NCI-H146 treated with DMSO at 0.1 percent for 48 hours (cell line): Measurements from ENCODE around the gene C1QC.
A peak's percentile ranks its signal among the peaks of the same experiment; 100 is the strongest.

Experiments used
- DNase-seq: peaks from one replicate; lab custom pipeline; 2025; ENCODE audit not compliant: unreplicated experiment; lab: John Stamatoyannopoulos, UW

Gene C1QC

GRCh38 chr1:22643381-22643780, at the start of gene C1QC:
C1QC (plus strand) TSS chr1:22643633; CDS start chr1:22644024, 391 bp downstream.
- DNase-seq: no peak

- DNase-seq: no peak
These were observed 49.0 kb upstream of the C1QC start for GRCh38 chr1:22594396-22594795.

GRCh38 chr1:22595108-22595507, 48.3 kb upstream of the C1QC start:
- DNase-seq: no peak

GRCh38 chr1:22597301-22597965, 46.0 kb upstream of the C1QC start:
- no peak for DNase-seq

- DNase-seq: no peak
These were observed 45.4 kb upstream of the C1QC start for GRCh38 chr1:22597996-22598395.

- no peak for DNase-seq
These were observed 44.7 kb upstream of the C1QC start for GRCh38 chr1:22598736-22599135.

GRCh38 chr1:22600071-22600816, 43.2 kb upstream of the C1QC start:
- DNase-seq: peak; percentile 22

GRCh38 chr1:22600817-22601605, 42.4 kb upstream of the C1QC start:
- DNase-seq: no peak

GRCh38 chr1:22601610-22602009, 41.8 kb upstream of the C1QC start:
- DNase-seq: no peak

GRCh38 chr1:22602060-22602740, 41.2 kb upstream of the C1QC start:
- DNase-seq: no peak

GRCh38 chr1:22606161-22606560, 37.3 kb upstream of the C1QC start:
- DNase-seq: no peak

- DNase-seq: no peak
These were observed 36.3 kb upstream of the C1QC start for GRCh38 chr1:22607154-22607553.

GRCh38 chr1:22608361-22608760, 35.1 kb upstream of the C1QC start:
- no peak for DNase-seq

GRCh38 chr1:22609291-22609690, 34.1 kb upstream of the C1QC start:
- DNase-seq: peak; percentile 26

GRCh38 chr1:22611530-22611947, 31.9 kb upstream of the C1QC start:
- DNase-seq: no peak

GRCh38 chr1:22612671-22613571, 30.5 kb upstream of the C1QC start:
- DNase-seq: peak; percentile 7

GRCh38 chr1:22613572-22613918, 29.9 kb upstream of the C1QC start:
- no peak for DNase-seq

- DNase-seq: no peak
These were observed 29.5 kb upstream of the C1QC start for GRCh38 chr1:22613951-22614350.

- no peak for DNase-seq
These were observed 27.5 kb upstream of the C1QC start for GRCh38 chr1:22615886-22616285.

GRCh38 chr1:22616571-22616970, 26.9 kb upstream of the C1QC start:
- DNase-seq: no peak
